Fibroblast of lung (primary cell): ENCODE data around the gene DHRS7. TPM values are rescaled to one million over a fixed set of nuclear protein-coding genes. Genes with fewer than 3 reads are reported as not detected.

Source experiments
- DNase-seq, 2 donors: peaks; one replicate each; pipeline versions ENCODE4 v3.0.0 to v3.0.0-alpha.2; 2010; ENCODE audit warnings: low read depth in 2 of 2
- H2AFZ ChIP-seq: 2 replicates; pipeline ENCODE4 v1.5.1; 2012; ENCODE audit warnings: low read length, control low read depth, inconsistent platforms
- H3K27ac ChIP-seq: 2 replicates; pipeline ENCODE4 v1.5.1; 2011; ENCODE audit warnings: low read length, control low read depth; ENCODE audit not compliant: insufficient read depth
- H3K27me3 ChIP-seq: 2 replicates; pipeline ENCODE4 v1.5.1; 2011; ENCODE audit warnings: mild to moderate bottlenecking, low read length; ENCODE audit not compliant: control insufficient read depth, insufficient read depth
- H3K36me3 ChIP-seq: 2 replicates; pipeline ENCODE4 v1.5.1; 2011; ENCODE audit warnings: low read length; ENCODE audit not compliant: control insufficient read depth, insufficient read depth
- H3K4me1 ChIP-seq: 2 replicates; pipeline ENCODE4 v1.5.1; 2011; ENCODE audit warnings: low read length; ENCODE audit not compliant: control insufficient read depth, insufficient read depth; ENCODE audit errors: extremely low read depth
- H3K4me2 ChIP-seq: 2 replicates; pipeline ENCODE4 v1.5.1; 2011; ENCODE audit warnings: low read length, control low read depth; ENCODE audit not compliant: insufficient read depth; ENCODE audit errors: extremely low read depth
- H3K4me3 ChIP-seq, 4 experiments: fragments of 200-600 bp in 1 of 4; sonication (generic) in 1 of 4; replicated peaks in 1 of 4; 2 replicates each; pipeline ENCODE4 v1.5.1; 2011 to 2016; ENCODE audit warnings: low read length in 4 of 4, low read depth in 3 of 4, mild to moderate bottlenecking in 3 of 4, control low read depth in 2 of 4, inconsistent platforms in 1 of 4, mixed read lengths in 1 of 4; ENCODE audit not compliant: insufficient read depth in 1 of 4; ENCODE audit errors: control extremely low read depth in 1 of 4
- H3K79me2 ChIP-seq: 2 replicates; pipeline ENCODE4 v1.5.1; 2012; ENCODE audit warnings: mild to moderate bottlenecking, low read length, inconsistent platforms; ENCODE audit not compliant: control insufficient read depth, insufficient read depth
- H3K9ac ChIP-seq: 2 replicates; pipeline ENCODE4 v1.5.1; 2011; ENCODE audit warnings: mild to moderate bottlenecking, low read length, control low read depth; ENCODE audit not compliant: insufficient read depth
- H3K9me3 ChIP-seq: 2 replicates; pipeline ENCODE4 v1.5.1; 2012; ENCODE audit warnings: low read depth, low read length; ENCODE audit not compliant: control insufficient read depth, insufficient read depth
- H4K20me1 ChIP-seq: 2 replicates; pipeline ENCODE4 v1.5.1; 2011; ENCODE audit warnings: low read length; ENCODE audit not compliant: control insufficient read depth, insufficient read depth; ENCODE audit errors: extremely low read depth
- EZH2 ChIP-seq: IDR thresholded peaks from 2 replicates; pipeline ENCODE4 v1.5.1; 2012; ENCODE audit warnings: low read length, control low read depth, mild to moderate bottlenecking; ENCODE audit errors: missing control alignments
- polyA plus RNA-seq, 2 donors: library from polyadenylated mRNA; depleted of rRNA in 1 of 2; stranded (reverse) in 1 of 2; unstranded in 1 of 2; fragments of >200 nt; gene quantifications; 2 replicates each; pipeline ENCODE4 v1.2.1, GENCODE V29; 2011 to 2012; ENCODE audit warnings: missing spikeins in 1 of 2
- total RNA-seq: library from RNA; depleted of rRNA; stranded (reverse); fragments of >200 nt; gene quantifications from 2 replicates; pipeline ENCODE4 v1.2.1, GENCODE V29; 2014
- TF ChIP-seq, protein P1 (sequence below), 2 donors: IDR thresholded peaks in 1 of 2; conservative IDR thresholded peaks in 1 of 2; 1 replicate in 1 of 2; 2 replicates in 1 of 2; pipeline ENCODE4 v1.5.1; 2011 to 2012; ENCODE audit warnings: low read length in 2 of 2, control low read depth in 1 of 2, inconsistent platforms in 1 of 2, low read depth in 1 of 2, mild to moderate bottlenecking in 1 of 2

Gene DHRS7
- total and polyA plus RNA-seq, 2 donors (not counting 1 experiment from before 2014, with no cell fraction given) = 61.0 to 170 TPM

DNA sequence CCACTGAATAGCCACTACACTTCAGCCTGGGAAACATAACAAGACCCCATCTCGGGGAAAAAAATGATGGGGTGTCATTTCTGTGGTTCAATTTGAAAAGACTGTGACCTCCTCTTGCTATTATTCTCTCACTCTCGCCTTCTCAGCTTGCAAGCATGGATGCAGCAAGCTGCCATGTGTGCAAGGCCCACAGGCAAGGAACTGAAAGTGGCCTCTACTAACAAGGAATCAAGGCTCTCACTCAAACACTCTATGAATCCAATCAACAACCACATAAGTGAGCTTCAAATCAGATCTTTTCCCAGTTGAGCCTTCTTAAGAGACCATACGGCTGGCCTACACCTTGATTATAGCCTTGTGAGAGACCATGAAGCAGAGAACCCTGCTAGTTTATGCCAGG is 17.9 kb upstream of the DHRS7 start:
- H3K79me2 ChIP-seq = no peaks in the 10 kb centered on the region
- no peak overlapping the region for H3K27ac ChIP-seq

DNA sequence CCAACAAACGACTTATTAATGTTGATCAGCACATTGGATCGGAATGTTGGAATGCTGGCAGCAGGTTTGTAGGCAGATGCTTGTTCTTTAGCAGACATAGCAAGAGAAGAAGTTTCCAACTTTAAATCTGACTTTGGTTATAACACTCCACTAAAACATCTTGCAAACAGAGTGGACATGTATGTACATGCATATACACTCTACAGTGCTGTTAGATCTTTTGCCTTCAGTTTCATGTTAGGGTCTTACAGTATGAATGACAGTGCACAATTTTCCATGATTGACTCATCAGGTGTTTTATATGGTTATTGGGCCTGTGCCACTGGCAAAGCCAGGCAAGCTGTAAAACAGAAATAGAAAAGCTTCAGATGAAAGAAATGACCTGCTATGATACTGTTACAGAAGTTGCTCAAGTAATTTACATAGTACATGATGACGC is 14.3 kb upstream of the DHRS7 start:
- no peaks in the 10 kb centered on the region for H3K9me3 ChIP-seq
- H3K4me1 ChIP-seq = peaks cover 2% of the 10 kb centered on the region
- no peaks in the 10 kb centered on the region for H3K36me3 ChIP-seq
- no peak overlapping the region for H3K4me3 ChIP-seq
- H3K79me2 ChIP-seq = no peaks in the 10 kb centered on the region
- no peaks in the 10 kb centered on the region for H4K20me1 ChIP-seq
- H3K9ac ChIP-seq = no peak overlapping the region
- peak overlapping the region; percentile 0 for H2AFZ ChIP-seq
- H3K27ac ChIP-seq = peak overlapping the region; percentile 50
- DNase-seq = peak; percentile 35 to 64
- H3K27me3 ChIP-seq = no peaks in the 10 kb centered on the region
- TF ChIP-seq EZH2 = no peak
- TF ChIP-seq, protein P1, sequence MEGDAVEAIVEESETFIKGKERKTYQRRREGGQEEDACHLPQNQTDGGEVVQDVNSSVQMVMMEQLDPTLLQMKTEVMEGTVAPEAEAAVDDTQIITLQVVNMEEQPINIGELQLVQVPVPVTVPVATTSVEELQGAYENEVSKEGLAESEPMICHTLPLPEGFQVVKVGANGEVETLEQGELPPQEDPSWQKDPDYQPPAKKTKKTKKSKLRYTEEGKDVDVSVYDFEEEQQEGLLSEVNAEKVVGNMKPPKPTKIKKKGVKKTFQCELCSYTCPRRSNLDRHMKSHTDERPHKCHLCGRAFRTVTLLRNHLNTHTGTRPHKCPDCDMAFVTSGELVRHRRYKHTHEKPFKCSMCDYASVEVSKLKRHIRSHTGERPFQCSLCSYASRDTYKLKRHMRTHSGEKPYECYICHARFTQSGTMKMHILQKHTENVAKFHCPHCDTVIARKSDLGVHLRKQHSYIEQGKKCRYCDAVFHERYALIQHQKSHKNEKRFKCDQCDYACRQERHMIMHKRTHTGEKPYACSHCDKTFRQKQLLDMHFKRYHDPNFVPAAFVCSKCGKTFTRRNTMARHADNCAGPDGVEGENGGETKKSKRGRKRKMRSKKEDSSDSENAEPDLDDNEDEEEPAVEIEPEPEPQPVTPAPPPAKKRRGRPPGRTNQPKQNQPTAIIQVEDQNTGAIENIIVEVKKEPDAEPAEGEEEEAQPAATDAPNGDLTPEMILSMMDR (conservative IDR thresholded peaks at IDR 0.05 in 1 of 2, IDR thresholded peaks at IDR 0.05 in 1 of 2; ENCODE audit: low read depth in 1 of 2, low read length in 2 of 2) = no peak
- H3K4me2 ChIP-seq = peak overlapping the region; percentile 58

More for the DNA sequence above, 17.9 kb upstream of the DHRS7 start:
- DNase-seq = no peak
- Histone ChIP-seq H3K9me3 (no peaks in the 10 kb centered on the region), H3K4me3 (no peak overlapping the region), H3K4me1 (peaks cover 2% of the 10 kb centered on the region), H2AFZ (no peak overlapping the region), H3K27me3 (no peaks in the 10 kb centered on the region), H3K4me2 (no peak overlapping the region), H3K9ac (no peak overlapping the region), H4K20me1 (no peaks in the 10 kb centered on the region), H3K36me3 (no peaks in the 10 kb centered on the region)
- TF ChIP-seq EZH2 = no peak
- TF ChIP-seq, protein P1 (conservative IDR thresholded peaks at IDR 0.05 in 1 of 2, IDR thresholded peaks at IDR 0.05 in 1 of 2; ENCODE audit: low read depth in 1 of 2, low read length in 2 of 2) = no peak

DNA sequence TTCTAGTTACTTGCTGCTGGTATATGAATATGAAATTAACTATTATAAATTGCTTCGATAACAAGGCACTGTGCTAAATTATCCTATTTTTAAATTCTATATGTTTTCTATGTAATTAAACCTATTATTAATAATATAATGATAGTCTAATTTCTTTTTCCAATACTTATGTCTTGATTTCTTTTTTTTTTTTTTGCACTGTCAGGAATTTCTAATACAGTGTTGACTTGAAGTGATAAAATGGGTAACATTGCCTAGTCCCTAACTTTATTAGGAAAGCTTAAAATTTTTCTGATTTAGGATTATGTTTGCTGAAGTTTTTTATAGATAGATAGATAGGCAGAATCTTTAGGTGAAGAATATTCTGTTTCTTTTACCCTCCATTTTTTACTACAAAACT is 13.6 kb upstream of the DHRS7 start:
- Histone ChIP-seq H3K36me3 (no peaks in the 10 kb centered on the region), H3K9ac (no peak overlapping the region), H3K4me3 (no peak overlapping the region), H4K20me1 (no peaks in the 10 kb centered on the region), H3K27me3 (no peaks in the 10 kb centered on the region), H3K4me2 (no peak overlapping the region), H2AFZ (no peak overlapping the region), H3K27ac (no peak overlapping the region), H3K4me1 (peaks cover 2% of the 10 kb centered on the region), H3K79me2 (no peaks in the 10 kb centered on the region), H3K9me3 (no peaks in the 10 kb centered on the region)
- DNase-seq = no peak
- no peak for TF ChIP-seq EZH2
- TF ChIP-seq, protein P1 (conservative IDR thresholded peaks at IDR 0.05 in 1 of 2, IDR thresholded peaks at IDR 0.05 in 1 of 2; ENCODE audit: low read depth in 1 of 2, low read length in 2 of 2) = no peak
